ENCODE data around the gene CORIN. TPM values are rescaled to one million over a fixed set of nuclear protein-coding genes. Genes with fewer than 3 reads are reported as not detected.

Gene CORIN
- total RNA-seq, 1 experiment from 2014 or later, result 3.5 TPM

GRCh38 chr4:47713129-47713834 is 124.6 kb downstream of the CORIN start:
- H3K36me3 ChIP-seq (ENCODE audit: control insufficient read depth in 1 of 2, insufficient read depth in 2 of 2, low read length in 2 of 2), result no peaks in the 10 kb centered on the region
- H3K9ac ChIP-seq (ENCODE audit: low read length), result no peak overlapping the region
- H3K9me2 ChIP-seq (ENCODE audit: insufficient read depth), result no peaks in the 10 kb centered on the region
- intact Hi-C loops (cut with micrococcal nuclease), result no loop called here
- H3K4me1 ChIP-seq (ENCODE audit: control insufficient read depth in 1 of 2, insufficient read depth in 2 of 2, low read length in 2 of 2), result no peaks in the 10 kb centered on the region
- no TSS peak for BruUV-seq (replicated peaks)
- no peak for TF ChIP-seq REST (IDR thresholded peaks at IDR 0.05; ENCODE audit: low read depth)
- no peak for TF ChIP-seq SP1 (IDR thresholded peaks at IDR 0.05; ENCODE audit: low read depth)
- TF ChIP-seq JUND (IDR thresholded peaks at IDR 0.05), result no peak
- no peak for TF ChIP-seq POLR2A (IDR thresholded peaks at IDR 0.05; ENCODE audit: borderline replicate concordance, extremely low read depth, insufficient read depth, insufficient read length)
- no peak for TF ChIP-seq EGR1 (IDR thresholded peaks at IDR 0.05; ENCODE audit: low read depth)
- no peak for TF ChIP-seq EZH2 (IDR thresholded peaks at IDR 0.05)
- no peak for TF ChIP-seq CEBPB (IDR thresholded peaks at IDR 0.05; ENCODE audit: low read depth)
- TF ChIP-seq TCF7L2 (IDR thresholded peaks at IDR 0.05; ENCODE audit: borderline replicate concordance, extremely low read depth, insufficient read depth, insufficient read length), result no peak
- TF ChIP-seq SRF (IDR thresholded peaks at IDR 0.05; ENCODE audit: low read depth), result no peak
- no peak for TF ChIP-seq CBX3 (IDR thresholded peaks at IDR 0.05; ENCODE audit: low read depth)
- no peak for TF ChIP-seq SIN3A (IDR thresholded peaks at IDR 0.05; ENCODE audit: low read depth)
- no peak overlapping the region for H3K4me3 ChIP-seq (replicated peaks in 1 of 2; ENCODE audit: low read depth in 1 of 2, low read length in 2 of 2)
- POLR2A ChIA-PET, result no interaction called here
- ATAC-seq (no peak), DNase-seq (ENCODE audit: low read depth, low spot score) (no peak)
- no peaks in the 10 kb centered on the region for H4K20me1 ChIP-seq (ENCODE audit: insufficient read depth)
- H2AFZ ChIP-seq (ENCODE audit: low read depth, low read length, poor library complexity, severe bottlenecking), result no peak overlapping the region
- H3K4me2 ChIP-seq (ENCODE audit: low read length), result no peak overlapping the region
- no peaks in the 10 kb centered on the region for H3K79me2 ChIP-seq (ENCODE audit: insufficient read depth, low read length)
- H3K27ac ChIP-seq (ENCODE audit: low read depth, low read length), result no peak overlapping the region
- H3K27me3 ChIP-seq (ENCODE audit: insufficient read depth, low read length), result no peaks in the 10 kb centered on the region
- no peaks in the 10 kb centered on the region for H3K9me3 ChIP-seq (ENCODE audit: control insufficient read depth in 1 of 2, insufficient read depth in 1 of 2, low read depth in 1 of 2, low read length in 2 of 2)
- CTCF ChIA-PET, result no interaction called here
- RAD21 ChIA-PET (ENCODE audit: low non-redundant PET in 1 of 2, low total read pairs in 2 of 2, uncharacterized antibody in 2 of 2, unreplicated experiment in 2 of 2), result no interaction called here

Data from HCT116 (cell line).